ENCODE results near the gene RPS26.

RPS26 gene

DNA sequence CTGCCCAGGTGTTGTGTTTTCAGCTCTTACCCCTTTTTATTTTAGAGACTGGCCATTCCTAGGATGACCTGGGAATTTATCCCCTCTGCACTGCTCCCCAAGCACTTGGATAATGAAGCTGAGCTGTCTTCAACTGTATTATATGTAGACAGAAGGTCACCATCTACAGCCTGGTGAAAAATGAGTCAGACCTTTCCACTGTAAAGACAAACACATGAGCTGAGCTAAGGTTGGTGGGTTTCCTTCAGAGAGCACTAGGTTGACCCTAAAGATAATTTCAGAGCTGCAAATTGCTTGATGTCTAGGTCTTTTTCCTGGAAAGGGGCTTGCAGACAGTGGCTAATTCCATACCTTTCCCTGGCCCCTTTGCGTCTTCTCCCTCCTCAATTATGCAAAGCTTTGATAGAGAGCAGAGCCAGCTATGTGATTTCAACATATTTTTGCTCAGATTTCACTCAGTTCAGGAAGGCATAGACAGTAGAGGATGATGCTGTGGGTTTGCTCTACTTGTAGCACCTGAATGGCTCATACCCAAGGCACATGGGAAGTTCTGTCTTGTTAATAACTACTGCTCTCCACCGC lies 30.1 kb upstream of the RPS26 start:
- H3K36me3 Mint-ChIP-seq, result peaks cover 10% of the 10 kb centered on the region
- no peaks in the 10 kb centered on the region for H3K27me3 Mint-ChIP-seq
- H3K9me3 Mint-ChIP-seq (ENCODE audit: low read depth), result no peaks in the 10 kb centered on the region
- no peak overlapping the region for H3K4me3 Mint-ChIP-seq
- H3K4me1 Mint-ChIP-seq (ENCODE audit: low read depth), result peaks cover 28% of the 10 kb centered on the region
- no peak overlapping the region for H3K27ac Mint-ChIP-seq

DNA sequence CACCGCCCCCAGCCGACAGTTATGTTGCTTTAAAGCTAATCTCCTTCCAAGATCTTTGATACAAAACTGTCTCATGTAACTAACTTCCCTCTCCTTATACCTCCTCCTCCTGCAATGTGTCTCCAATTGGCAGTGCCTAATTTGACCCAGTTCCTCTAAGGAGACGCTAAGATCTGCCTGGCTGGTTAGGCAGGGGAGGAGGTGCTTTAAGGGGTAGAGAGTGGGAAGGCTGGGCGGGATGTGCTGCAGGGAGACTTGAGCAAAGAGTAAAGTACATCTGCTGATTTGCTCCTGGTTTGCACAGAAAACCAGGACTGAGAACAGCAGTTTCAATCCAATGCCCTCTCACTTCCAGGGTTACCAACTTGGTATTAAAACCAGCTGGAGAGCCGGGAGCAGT lies 28.2 kb upstream of the RPS26 start:
- Mint-ChIP-seq H3K9me3 (ENCODE audit: low read depth) (no peaks in the 10 kb centered on the region), H3K27ac (no peak overlapping the region), H3K4me3 (no peak overlapping the region), H3K27me3 (no peaks in the 10 kb centered on the region), H3K36me3 (peaks cover 14% of the 10 kb centered on the region), H3K4me1 (ENCODE audit: low read depth) (peaks cover 17% of the 10 kb centered on the region)

DNA sequence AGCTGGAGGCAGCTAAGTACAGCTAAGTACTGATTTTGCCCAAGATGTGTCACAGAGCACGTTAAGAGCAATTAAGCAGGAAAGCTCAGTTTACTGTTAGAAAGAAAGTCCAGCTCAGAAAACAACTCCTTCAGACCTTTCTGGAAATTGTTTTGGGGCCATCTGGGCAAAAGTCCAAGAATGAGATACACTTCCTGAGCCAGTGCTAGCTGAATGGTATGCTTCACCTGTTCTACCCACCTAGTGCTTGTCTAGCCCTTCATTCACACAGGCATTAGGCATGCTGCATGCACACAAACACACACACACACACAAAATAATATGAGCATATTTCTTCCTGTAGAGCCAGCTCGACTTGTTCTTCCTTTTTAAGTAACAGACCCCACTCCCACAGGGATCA lies 27.5 kb upstream of the RPS26 start:
- Mint-ChIP-seq H3K4me3 (no peak overlapping the region), H3K27me3 (no peaks in the 10 kb centered on the region), H3K4me1 (ENCODE audit: low read depth) (peaks cover 13% of the 10 kb centered on the region), H3K9me3 (ENCODE audit: low read depth) (no peaks in the 10 kb centered on the region), H3K27ac (no peak overlapping the region), H3K36me3 (peaks cover 14% of the 10 kb centered on the region)

DNA sequence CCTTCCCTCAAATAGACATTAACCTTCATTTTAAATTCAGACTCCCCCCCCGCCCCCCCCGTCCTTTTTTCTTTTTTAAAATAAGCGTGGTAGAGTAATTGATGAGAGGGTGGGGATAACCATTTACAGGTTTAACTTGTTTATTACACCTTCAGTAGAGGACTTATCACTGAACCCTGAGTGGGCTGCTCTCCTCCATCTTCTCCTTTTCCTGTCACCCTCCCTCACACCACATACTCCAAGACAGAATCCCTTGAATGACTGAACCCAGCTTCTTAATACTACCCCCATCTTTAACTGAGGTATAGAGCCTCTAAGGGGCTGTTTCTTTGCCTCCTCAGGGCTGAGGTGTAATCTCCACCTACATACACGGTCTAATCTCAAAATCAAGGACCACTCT lies 24.5 kb upstream of the RPS26 start:
- Mint-ChIP-seq H3K36me3 (peaks cover 11% of the 10 kb centered on the region), H3K27me3 (no peaks in the 10 kb centered on the region), H3K4me3 (no peak overlapping the region), H3K27ac (no peak overlapping the region), H3K9me3 (ENCODE audit: low read depth) (no peaks in the 10 kb centered on the region), H3K4me1 (ENCODE audit: low read depth) (peaks cover 21% of the 10 kb centered on the region)

DNA sequence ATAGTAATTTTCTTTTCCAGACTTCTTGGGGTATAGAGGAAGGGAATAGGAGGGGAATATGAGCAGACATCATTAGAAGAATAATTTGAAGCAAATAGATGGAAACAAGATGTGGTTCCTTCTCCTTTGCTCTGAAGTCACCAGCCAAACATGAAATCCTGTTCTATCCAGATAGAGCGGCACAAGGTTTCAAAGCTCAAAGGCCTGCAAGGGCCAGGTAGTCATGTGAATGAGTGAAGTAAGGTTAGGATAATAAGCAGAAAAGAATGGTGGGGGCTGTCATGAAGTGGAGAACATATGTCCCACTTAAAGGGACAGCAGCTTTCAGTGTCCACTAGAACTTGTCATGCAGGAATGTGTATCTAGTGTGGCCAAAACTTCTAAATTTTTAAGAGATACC lies 23.4 kb upstream of the RPS26 start:
- H3K27ac Mint-ChIP-seq, result no peak overlapping the region
- peaks cover 27% of the 10 kb centered on the region for H3K4me1 Mint-ChIP-seq (ENCODE audit: low read depth)
- H3K4me3 Mint-ChIP-seq, result no peak overlapping the region
- peaks cover 8% of the 10 kb centered on the region for H3K36me3 Mint-ChIP-seq
- no peaks in the 10 kb centered on the region for H3K9me3 Mint-ChIP-seq (ENCODE audit: low read depth)
- no peaks in the 10 kb centered on the region for H3K27me3 Mint-ChIP-seq

DNA sequence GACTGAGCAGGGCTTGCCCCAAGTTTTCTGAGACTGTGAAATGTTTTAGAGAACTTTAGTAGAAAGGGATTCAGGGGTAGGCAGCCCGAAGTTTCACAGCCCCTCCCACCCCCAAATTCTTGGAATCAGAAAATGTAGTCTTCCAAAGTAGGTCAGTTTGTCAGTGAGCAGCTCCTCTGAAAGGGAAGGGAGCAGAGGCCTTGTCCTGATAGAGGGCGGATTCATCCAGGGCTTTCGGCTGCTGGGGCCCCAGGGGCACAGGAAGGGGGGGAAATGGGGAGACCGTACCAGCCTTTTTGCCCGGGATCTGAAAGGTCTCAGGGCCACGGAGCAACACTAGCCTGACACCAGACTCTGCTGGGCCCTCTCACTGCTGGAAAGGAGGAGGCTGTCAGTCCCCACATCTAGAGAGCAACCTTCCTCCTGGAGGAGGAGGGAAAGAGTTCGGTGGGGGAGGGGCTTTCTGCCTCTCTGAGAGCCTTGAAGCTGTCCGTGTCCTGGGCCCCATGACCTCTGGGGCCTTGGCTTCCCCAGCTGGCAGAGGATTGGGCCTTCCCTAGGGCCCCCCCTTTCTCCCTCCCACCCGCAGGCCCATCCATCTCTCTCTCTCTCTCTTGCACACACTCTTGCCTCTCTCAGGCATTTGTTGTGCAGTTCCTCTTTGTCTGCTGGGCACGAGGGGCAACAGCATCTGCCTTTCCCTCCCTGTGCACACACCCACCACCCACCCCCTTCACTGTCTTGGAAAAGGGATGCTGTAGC lies 21.1 kb upstream of the RPS26 start, which contains the start of gene IKZF4:
IKZF4 (plus strand) TSS at position 621 of the 762 bp plus-strand sequence. CDS start 451 bp downstream, outside the sequence.
- H3K4me1 Mint-ChIP-seq (ENCODE audit: low read depth), result peaks cover 30% of the 10 kb centered on the region
- H3K27me3 Mint-ChIP-seq, result no peaks in the 10 kb centered on the region
- H3K27ac Mint-ChIP-seq, result peak within 1 kb of the TSS; percentile 95
- H3K9me3 Mint-ChIP-seq (ENCODE audit: low read depth), result no peaks in the 10 kb centered on the region
- peaks cover 7% of the 10 kb centered on the region for H3K36me3 Mint-ChIP-seq
- peak within 1 kb of the TSS; percentile 94 for H3K4me3 Mint-ChIP-seq

DNA sequence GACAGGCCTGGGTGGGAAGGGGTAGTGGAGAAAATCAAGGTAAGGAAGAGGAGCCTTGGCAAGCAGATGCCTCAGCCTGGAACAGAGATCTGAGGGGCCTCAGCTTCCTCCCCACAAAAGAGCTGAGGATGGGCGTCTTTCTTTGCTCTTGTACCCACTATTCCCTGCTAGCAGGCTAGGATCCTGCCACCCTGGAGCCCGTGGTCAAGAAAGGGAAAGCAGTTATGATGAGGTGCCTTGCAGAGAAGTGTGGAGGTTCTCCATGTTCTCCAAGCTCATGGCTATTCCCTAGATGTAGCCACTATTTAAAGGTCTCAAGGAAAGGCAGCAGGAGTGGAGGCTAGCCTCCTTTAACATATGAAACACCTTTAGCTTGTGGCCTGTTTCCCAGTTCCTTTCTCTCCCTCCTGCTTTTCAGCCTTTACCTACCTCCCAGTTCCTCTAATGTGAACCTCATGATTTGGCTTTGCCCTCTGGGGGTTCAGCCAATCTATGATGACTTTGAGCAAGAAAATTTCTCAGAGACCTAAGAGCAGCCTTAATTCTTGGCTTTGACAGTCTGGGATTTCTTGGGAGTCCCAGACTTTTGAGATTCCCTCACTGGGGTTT lies 19.7 kb upstream of the RPS26 start:
- Mint-ChIP-seq H3K36me3 (peaks cover 7% of the 10 kb centered on the region), H3K27me3 (no peaks in the 10 kb centered on the region)

DNA sequence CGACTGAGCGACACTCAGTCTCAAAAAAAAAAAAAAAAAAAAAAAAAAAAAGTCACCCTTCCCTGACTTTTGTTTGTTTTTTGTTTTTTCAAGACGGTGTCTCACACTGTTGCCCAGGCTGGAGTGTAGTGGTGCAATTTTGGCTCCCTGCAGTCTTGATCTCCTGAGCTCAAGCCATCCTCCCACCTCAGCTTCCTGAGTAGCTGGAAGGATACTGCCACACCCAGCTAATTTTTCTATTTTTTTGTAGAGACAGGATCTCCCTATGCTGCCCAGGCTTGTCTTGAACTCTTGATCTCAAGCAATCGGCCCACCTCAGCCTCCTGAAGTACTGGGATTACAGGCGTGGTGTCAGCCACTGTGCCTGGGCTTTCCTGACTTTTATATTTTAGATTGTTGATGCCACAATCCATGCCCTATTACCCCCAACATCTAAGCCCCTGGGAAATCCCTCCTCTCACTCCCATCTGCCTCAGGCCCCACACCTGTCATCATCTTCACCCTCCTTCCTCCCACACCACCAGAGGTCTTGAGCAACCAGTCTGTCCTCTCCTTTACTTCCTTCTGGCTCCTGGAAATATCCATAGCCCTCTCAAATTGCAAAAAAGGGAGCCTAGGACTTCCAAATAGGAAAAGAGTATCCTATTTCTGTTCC lies 13.1 kb upstream of the RPS26 start:
- Mint-ChIP-seq H3K4me3 (peak overlapping the region; percentile 35), H3K27ac (peak overlapping the region; percentile 29), H3K9me3 (ENCODE audit: low read depth) (no peaks in the 10 kb centered on the region), H3K36me3 (peaks cover 25% of the 10 kb centered on the region), H3K27me3 (no peaks in the 10 kb centered on the region), H3K4me1 (ENCODE audit: low read depth) (peaks cover 49% of the 10 kb centered on the region)

More for the DNA sequence above, 19.7 kb upstream of the RPS26 start:
- no peaks in the 10 kb centered on the region for H3K9me3 Mint-ChIP-seq (ENCODE audit: low read depth)
- peaks cover 30% of the 10 kb centered on the region for H3K4me1 Mint-ChIP-seq (ENCODE audit: low read depth)
- H3K4me3 Mint-ChIP-seq, result peak overlapping the region; percentile 94
- H3K27ac Mint-ChIP-seq, result peak overlapping the region; percentile 95

DNA sequence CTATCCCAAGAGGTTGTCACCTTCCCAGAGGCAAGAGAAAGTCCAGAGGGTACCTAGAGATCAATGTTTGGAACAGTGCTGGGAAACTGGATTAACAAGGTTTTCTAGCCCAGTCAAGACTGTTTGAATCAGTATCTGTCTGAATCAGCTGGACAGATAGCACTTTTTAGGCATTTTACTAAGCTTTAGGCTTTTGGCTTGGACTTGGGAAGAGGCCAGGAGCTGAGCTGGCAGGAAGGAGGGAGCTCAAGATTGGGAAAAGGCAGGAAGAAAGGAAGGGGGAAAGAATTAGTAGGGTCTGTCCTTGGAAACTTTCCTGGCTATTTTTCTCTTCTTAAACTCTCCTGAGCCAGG lies 12.6 kb upstream of the RPS26 start:
- no peaks in the 10 kb centered on the region for H3K27me3 Mint-ChIP-seq
- no peaks in the 10 kb centered on the region for H3K9me3 Mint-ChIP-seq (ENCODE audit: low read depth)
- H3K4me1 Mint-ChIP-seq (ENCODE audit: low read depth), result peaks cover 49% of the 10 kb centered on the region
- peak overlapping the region; percentile 35 for H3K4me3 Mint-ChIP-seq
- H3K36me3 Mint-ChIP-seq, result peaks cover 25% of the 10 kb centered on the region
- peak overlapping the region; percentile 29 for H3K27ac Mint-ChIP-seq

DNA sequence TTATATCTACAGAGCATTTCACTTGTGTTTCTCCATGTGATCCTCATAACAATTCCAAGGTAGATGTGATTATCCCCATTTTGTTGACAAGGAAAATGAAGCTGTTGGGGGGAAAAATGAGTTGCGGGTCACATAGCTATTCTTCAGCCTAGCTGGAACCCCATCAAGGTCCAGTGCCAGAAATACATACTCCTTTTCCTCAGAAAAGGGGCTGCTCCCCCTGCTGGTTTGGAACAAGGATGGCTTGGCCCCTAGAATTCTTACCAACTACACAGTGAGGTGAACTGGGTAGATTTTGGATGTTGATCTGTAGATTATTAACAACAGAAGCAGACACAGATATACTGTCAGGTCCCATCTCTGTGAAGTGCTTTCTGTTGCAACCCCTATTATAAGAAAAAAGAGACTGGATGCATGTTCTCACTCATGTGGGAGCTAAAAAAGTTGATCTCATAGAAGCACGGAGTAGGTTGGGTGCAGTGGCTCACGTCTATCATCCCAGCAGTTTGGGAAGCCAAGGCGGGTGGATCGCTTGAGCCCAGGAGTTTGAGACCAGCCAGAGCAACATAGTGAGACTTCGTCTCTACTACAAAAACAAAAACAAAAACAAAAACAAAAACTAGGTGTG lies 11.9 kb upstream of the RPS26 start:
- Mint-ChIP-seq H3K36me3 (peaks cover 25% of the 10 kb centered on the region), H3K27me3 (no peaks in the 10 kb centered on the region), H3K27ac (peak overlapping the region; percentile 91), H3K4me3 (no peak overlapping the region), H3K4me1 (ENCODE audit: low read depth) (peaks cover 55% of the 10 kb centered on the region), H3K9me3 (ENCODE audit: low read depth) (no peaks in the 10 kb centered on the region)

DNA sequence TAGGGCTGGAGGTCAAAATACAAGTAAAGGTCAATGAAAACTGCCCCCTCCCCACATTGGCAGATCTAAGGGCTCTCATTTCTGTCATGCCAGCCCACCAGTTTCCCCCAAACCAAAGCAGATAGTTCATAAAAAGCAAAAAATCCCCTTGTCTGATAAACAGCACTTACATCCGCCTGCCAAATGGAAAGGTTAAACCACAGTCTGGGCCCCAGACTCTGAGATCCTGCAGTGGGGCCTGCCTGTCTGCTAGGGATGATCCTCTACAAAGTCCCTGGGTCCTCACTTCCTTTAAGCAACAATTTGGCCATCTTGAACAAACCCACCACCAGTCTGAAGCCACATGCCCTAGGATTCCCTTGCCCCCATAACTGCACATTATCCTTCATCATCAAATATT lies 9.7 kb upstream of the RPS26 start:
- peaks cover 28% of the 10 kb centered on the region for H3K36me3 Mint-ChIP-seq
- peak overlapping the region; percentile 71 for H3K4me3 Mint-ChIP-seq
- H3K9me3 Mint-ChIP-seq (ENCODE audit: low read depth), result no peaks in the 10 kb centered on the region
- no peaks in the 10 kb centered on the region for H3K27me3 Mint-ChIP-seq
- H3K27ac Mint-ChIP-seq, result peak overlapping the region; percentile 97
- H3K4me1 Mint-ChIP-seq (ENCODE audit: low read depth), result peaks cover 74% of the 10 kb centered on the region

DNA sequence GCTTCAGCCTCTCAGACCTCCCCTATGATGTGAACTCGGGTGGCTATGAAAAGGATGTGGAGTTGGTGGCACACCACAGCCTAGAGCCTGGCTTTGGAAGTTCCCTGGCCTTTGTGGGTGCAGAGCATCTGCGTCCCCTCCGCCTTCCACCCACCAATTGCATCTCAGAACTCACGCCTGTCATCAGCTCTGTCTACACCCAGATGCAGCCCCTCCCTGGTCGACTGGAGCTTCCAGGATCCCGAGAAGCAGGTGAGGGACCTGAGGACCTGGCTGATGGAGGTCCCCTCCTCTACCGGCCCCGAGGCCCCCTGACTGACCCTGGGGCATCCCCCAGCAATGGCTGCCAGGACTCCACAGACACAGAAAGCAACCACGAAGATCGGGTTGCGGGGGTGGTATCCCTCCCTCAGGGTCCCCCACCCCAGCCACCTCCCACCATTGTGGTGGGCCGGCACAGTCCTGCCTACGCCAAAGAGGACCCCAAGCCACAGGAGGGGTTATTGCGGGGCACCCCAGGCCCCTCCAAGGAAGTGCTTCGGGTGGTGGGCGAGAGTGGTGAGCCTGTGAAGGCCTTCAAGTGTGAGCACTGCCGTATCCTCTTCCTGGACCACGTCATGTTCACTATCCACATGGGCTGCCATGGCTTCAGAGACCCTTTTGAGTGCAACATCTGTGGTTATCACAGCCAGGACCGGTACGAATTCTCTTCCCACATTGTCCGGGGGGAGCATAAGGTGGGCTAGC lies 7.0 kb upstream of the RPS26 start:
- peaks cover 18% of the 10 kb centered on the region for H3K36me3 Mint-ChIP-seq
- H3K4me3 Mint-ChIP-seq, result peak overlapping the region; percentile 73
- no peaks in the 10 kb centered on the region for H3K27me3 Mint-ChIP-seq
- H3K9me3 Mint-ChIP-seq (ENCODE audit: low read depth), result no peaks in the 10 kb centered on the region
- peak overlapping the region; percentile 89 for H3K27ac Mint-ChIP-seq
- peaks cover 82% of the 10 kb centered on the region for H3K4me1 Mint-ChIP-seq (ENCODE audit: low read depth)

DNA sequence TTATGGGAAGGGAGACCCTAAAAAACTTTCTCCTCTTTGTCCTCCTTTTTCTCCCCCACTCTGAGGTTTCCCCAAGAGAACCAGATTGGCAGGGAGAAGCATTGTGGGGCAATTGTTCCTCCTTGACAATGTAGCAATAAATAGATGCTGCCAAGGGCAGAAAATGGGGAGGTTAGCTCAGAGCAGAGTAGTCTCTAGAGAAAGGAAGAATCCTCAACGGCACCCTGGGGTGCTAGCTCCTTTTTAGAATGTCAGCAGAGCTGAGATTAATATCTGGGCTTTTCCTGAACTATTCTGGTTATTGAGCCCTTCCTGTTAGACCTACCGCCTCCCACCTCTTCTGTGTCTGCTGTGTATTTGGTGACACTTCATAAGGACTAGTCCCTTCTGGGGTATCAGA lies 4.6 kb upstream of the RPS26 start:
- Mint-ChIP-seq H3K4me3 (peak overlapping the region; percentile 32), H3K27ac (peak overlapping the region; percentile 68), H3K4me1 (ENCODE audit: low read depth) (peaks cover 87% of the 10 kb centered on the region), H3K36me3 (peaks cover 15% of the 10 kb centered on the region), H3K27me3 (no peaks in the 10 kb centered on the region), H3K9me3 (ENCODE audit: low read depth) (no peaks in the 10 kb centered on the region)

DNA sequence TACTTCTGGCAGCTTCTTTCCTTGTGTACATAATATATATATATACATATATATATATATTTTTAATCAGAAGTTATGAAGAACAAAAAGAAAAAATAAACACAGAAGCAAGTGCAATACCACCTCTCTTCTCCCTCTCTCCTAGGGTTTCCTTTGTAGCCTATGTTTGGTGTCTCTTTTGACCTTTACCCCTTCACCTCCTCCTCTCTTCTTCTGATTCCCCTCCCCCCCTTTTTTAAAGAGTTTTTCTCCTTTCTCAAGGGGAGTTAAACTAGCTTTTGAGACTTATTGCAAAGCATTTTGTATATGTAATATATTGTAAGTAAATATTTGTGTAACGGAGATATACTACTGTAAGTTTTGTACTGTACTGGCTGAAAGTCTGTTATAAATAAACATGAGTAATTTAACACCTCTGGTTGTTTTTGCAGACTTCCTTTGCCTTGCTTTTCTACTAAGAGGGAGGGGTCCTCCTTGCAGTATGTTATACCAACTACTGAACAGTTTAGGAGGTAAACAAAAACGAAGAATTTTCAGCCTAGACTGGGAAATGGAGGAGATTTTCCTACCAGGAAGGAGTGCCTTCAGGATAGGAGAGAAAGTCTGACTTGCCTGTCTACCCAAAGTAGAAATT lies 3.6 kb upstream of the RPS26 start:
- peaks cover 18% of the 10 kb centered on the region for H3K36me3 Mint-ChIP-seq
- peak overlapping the region; percentile 32 for H3K4me3 Mint-ChIP-seq
- H3K27ac Mint-ChIP-seq, result peak overlapping the region; percentile 81
- H3K4me1 Mint-ChIP-seq (ENCODE audit: low read depth), result peaks cover 84% of the 10 kb centered on the region
- no peaks in the 10 kb centered on the region for H3K9me3 Mint-ChIP-seq (ENCODE audit: low read depth)
- no peaks in the 10 kb centered on the region for H3K27me3 Mint-ChIP-seq
